ENCODE measurements around the gene CCDC85C.

Gene CCDC85C

DNA sequence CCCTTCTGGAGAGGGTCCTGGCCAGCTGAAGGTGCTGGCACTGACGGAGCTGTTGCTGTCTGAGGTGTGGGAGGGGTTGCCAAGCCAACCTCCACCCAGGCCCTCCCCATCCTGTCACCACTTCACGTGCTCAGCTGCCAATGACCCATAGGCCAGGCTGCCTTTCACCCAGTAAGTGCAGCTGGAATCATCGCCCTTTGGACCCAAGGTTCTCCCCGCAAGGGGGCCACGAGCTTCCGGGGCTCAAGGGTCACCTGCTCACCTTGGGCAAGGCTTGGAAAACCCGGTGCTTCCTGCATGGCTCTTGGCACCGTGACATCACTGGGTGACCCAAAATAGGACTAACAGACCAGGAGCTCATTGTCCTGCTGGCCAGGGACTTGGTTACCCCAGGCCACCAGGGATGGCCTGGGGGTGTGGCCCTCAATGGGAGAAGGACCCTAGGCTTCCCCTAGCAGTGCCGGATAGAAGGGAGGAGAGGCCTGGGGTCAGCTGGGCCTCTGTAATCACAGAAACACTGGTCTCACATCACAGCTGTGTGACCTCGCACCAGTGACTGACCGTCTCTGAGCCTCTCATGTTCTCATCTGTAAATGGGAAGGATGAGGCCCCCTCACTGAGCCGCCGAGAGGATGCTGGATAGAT, 51.3 kb downstream of the CCDC85C start:
- no peak for DNase-seq

DNA sequence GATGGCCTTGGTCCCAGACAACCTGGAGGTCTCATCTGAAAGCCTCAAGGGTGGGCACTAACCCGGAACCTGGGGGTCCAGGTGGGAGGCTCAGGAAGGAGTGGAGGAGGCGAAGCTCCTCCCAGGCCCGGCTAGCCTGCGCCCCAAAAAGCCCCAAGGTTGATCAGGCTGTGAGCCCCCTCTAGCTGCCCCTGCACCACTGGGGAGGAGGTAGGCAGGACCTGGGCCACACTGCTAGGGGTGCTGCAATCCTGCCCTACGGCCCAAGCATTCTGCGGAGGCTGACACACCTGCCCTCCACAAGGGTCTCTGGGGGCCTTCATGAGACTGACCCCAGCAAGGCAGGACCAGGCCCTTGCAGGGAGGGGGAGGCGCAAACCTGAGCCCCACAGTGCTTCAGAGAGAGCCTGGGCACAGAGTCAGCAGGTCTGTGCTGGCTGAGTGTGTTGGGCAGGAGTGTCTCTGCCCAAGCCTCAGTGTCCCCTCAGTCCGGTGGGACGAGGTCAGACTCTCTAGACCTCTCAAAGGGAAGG, 51.9 kb downstream of the CCDC85C start:
- no peak for DNase-seq

DNA sequence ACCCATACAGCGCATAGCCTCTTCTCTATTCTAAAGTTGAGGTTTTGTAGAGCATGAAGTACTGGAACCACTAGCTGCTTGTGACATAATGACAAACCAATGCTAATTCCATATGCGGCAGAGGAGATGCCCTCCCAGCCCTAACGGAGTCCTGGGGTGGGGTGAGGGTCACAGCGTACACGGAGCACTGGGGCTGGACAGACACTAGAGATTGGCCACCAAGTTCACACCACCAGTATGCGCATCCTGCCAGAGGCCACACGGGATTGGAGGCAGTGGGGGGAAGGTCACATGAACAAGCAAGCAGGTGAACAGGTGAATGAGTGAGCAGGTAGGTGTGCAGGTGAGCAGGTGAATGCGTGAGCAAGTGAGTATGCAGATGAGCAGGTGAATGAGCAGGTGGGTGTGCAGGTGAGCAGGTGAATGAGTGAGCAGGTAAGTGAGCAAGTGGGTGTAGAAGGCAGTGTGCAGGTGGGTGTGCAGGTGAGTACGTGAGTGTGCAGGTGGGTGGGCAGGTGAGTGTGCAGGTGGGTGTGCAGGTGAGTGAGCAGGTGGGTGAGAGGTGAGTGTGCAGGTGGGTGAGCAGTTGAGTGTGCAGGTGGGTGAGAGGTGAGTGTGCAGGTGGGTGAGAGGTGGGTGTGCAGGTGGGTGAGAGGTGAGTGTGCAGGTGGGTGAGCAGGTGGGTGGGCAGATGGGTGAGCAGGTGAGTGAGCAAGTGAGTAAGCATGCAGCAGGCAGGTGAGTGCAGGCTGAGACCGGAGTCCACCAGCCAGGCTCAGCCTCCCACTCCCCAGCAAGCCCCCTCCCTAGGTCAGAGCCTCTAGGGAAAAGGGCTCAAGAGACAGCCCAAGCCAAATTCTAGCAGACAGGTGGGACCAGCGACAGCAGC, 52.7 kb downstream of the CCDC85C start:
- DNase-seq, result no peak

DNA sequence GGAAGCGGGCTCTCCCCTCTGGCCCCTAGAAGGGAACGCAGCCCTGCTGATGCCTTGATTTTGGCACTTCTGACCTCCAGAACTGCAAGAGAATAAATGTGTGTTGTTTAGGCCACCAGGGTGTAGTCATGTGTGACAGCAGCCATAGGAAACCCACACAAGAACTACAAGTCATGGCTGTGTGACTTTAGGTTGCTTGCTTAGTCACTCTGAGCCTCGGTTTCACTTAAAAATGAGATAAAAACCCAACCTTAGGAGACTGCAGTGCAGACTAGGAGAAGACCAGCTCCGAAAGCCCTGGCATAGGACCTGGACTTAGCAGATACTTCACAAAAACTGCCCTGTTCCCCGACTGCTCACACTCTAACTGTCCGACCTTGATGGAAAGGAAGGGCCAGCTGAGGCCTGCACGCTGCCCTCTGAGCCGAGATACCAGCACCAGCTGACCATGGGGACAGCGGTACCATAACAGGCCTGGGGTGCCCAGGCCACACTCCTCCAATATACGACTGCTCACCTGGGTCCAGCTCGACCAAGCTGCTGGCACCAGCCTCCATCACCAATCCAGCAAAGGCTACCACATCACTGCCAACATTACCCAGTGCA, 53.5 kb downstream of the CCDC85C start:
- no peak for DNase-seq

DNA sequence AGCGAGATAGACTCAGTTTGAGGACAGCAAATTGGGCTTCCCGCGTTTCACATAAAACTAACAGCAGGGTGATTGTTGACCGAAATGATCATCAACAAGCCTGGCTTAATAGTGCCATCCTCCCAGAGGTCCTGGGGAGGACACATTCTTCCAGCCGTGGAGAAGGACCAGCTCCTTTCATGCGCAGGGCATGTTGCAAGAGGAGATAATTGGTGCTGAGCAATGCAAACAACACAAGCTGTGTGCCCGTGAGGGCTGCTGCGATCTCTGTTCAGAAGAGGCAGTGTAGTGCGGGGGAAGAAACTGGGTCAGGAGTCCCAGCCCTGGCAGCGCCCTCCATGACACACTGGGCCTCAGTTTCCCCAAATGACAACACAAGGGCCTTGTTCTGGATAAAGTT, 54.3 kb downstream of the CCDC85C start:
- DNase-seq, result no peak

DNA sequence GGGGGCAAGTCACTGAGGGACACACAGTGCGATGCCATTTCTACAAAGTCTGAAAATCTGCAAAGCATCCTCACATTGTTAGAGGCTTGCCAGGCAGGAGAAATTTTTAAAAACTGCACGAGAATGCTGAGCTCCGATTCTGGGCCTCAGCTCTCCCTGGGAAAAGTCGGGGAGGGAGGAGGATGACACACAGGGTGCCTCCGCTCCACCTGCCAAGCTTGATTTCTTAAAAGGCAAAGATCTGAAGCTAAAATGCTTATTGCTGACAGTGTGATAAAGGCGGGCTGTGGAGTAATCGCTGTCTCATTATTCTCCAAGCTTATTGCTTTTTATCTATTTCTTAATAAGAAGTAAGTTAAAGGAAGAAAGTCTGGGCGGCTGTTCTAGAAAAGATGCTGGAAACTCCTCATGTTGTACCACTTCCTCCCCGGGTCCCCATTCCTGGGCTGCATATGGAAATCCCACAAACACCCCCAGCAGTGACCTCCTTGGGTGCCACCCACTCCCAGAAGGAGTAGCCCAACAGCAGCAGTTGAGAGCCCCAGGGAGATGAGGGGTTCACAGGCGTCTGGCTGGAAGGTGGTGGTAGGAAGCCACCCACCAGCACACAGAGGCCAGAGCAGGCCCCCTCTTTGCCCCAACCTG, 55.0 kb downstream of the CCDC85C start:
- no peak for DNase-seq

DNA sequence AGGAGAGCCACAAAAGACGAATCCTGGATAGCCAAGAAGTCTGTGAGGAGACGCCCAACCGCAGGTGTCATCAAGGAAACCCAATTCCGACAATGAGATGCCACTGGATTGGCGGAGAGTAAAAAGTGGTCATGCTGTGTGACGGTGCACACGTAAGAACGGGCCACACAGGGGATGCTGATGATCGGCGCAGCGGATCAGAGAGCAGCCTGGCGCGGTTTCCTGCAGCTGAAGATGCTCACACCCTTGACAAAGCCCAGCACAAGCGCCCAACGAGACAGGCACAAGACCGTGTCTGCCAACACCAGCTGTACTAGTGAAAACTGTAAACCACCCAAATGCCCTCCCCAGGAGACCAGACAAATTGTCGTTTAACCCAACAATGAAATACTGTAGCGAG, 55.8 kb downstream of the CCDC85C start:
- DNase-seq, result no peak

DNA sequence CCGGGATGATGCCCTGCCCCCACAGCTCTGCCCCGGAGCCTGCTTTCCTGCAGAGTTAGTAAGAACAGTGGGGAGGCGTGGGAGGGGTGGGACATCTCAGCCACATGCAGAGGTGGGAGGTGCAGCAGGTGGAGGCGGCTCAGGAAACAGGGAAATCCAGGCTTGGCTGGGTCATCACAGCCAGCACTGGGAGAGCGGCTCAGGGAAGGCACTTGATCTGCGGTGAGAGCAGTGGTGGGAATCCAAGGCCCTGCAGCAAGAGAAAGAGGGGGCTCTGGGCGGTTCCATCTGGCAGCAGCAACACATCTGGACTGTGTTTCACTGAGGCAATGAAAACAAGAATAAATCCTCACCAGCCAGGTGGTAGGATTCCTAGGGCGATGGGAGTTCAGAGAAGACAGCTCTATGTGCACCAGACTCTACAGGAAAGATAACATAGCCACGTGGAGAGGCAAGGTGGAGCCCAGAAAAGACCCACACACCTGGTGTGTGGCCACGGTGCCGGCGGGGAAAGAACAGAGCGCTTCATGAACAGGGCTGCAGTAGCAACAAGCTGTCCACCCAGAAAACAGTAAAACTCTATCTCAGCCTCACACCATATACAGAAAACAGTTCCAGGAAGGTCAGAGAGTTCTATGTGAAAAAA, 57.6 kb downstream of the CCDC85C start:
- peak; percentile 45 for DNase-seq

DNA sequence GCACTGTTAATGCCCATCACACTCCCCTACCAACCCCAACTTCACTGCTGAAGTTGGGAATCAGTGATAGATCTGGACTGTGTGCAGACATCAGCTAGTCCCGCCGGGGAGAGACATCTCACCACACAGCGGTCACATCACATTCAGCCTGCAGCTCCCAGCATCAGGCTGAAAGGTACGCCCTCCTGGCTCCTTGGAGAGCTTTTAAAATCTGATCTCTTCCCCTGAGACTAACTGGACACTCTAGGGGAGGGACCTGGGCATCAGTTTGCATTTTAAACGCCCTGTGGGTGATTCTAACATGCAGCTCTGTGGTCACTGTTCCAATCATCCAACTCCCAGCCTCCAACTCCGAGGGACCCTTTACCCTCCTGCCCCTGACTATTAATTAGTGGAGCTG, 58.4 kb downstream of the CCDC85C start:
- no peak for DNase-seq

DNA sequence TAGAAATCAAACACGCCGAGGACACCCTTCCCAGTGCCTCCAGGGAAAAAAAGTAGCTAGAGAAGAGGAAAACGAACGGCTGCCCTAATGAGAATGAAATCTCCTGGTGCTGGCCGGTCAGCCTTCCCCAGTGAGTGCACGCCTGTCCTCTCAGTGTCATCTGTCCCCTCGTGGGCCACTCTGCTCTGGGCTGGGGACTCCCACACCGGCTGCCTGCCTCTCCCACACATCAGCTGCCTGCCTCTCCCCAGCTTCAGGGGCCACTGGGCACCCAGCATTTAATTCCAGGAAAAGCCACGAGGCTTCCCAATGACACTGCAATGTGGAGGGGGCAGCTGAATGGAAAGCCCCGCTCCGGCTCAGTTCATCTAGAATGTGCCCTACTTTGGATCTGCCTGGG, 59.0 kb downstream of the CCDC85C start:
- no peak for DNase-seq

DNA sequence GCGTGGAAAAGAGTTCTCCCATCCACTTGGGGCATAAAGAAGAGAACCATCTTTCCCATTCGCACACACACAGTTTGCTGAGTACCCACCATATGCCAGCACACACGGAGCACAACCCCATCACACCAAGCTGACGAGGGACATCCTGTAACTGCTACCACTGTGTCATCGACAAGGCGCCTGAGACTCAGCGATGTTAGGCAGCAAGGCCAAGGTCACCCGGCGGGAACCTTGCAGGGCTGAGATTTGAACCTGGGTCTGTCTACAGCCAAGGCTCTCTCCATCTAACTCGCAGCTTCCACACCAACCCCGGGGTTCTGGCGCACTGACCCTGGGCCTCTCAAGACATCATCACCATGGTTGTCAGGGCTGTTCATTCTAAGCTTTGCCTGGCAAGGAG, 60.0 kb downstream of the CCDC85C start:
- no peak for DNase-seq

DNA sequence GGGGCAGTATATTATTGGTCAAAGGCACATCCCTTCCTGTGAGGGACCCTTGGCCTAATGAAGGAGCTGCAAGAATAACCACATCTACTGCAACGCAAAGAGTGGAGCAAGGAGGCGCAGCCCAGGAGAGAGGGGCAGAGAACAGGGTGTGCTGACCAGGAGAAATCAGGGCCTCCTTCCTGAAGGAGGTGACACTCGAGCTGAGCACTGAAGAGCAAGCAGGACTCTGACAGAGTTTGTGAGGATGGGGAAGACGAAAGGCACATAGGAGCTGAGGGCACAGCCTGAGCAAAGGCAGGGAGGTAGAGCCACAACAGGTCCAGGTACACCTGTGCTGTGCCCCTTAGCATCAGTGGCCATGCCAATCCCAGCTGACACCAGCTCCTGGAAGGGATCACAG, 60.6 kb downstream of the CCDC85C start:
- DNase-seq, result no peak

DNA sequence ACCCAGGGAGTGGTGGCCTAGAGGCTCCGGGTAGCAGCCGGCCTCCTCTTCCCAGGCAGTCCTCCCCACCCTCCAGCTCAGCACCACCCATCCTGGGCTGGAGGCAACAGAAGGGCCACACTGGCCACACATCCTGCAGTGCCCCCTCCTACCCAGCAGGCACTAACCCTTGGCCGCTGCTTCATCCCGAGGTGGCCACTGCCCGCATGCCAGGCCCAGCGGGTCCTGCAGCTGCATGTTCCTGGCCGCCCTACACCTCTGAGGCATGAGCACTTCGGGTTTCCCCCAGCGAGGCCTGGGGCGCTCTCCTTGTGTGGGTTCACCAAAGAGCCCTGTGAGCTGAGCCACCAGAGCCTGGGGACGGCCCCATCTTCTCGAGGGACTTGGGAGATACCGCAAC, 61.4 kb downstream of the CCDC85C start:
- DNase-seq, result no peak

DNA sequence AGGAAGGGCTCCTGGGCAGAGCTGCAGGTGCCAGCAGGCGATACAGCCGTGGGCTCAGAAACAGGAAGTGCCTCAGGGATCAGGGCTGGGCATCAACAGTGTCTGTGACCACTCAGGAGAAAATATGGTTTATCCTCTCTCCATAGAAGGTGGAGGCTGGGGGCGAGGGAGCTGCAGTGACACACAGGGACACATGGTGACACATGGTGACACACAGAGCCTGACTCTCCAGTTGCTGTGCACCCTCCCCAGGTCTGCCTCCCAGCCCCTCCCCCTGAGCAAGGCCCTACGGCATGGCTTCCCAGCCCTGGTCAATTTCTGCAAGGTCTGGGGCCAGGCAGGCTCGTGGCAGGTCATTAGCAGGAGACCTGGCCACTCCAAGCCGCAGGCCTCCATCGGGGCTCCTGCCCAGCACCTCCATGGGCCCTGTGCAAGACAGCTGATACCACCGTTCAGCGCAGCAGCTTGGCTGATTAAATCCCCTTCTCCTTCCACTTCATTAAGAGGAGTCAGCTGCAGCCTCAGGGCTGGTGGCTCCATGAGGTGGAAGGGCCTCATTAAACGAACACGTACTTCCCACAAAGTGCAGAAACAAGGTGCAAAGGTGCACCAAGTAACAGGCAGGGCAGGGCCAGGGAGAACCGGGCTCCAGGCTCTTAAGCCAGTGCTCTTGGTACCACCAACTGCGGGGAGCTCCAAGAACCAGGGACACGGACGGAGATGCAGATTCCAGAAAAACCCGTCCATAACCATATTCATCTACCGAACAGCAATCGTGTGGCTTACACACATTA, 62.1 kb downstream of the CCDC85C start:
- no peak for DNase-seq

DNA sequence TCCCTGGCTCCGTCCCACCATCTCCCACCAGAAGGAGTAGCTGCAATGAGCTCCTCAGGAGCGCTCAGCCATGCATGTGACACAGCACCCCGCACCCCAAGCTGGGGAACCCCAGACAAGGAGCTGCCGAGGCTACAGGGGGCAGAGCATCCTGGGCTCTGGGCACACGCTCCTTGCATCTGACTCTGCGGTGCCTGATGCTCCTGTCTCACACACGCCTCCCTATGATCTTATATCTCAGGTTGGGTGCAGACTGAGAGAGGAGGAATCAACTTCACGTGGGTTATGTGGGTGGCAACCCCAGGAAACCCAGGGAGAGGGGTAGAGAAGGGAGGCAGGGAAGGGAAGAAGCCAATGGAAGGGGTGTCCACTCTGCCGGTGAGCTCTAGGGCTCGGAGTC, 62.8 kb downstream of the CCDC85C start:
- no peak for DNase-seq

DNA sequence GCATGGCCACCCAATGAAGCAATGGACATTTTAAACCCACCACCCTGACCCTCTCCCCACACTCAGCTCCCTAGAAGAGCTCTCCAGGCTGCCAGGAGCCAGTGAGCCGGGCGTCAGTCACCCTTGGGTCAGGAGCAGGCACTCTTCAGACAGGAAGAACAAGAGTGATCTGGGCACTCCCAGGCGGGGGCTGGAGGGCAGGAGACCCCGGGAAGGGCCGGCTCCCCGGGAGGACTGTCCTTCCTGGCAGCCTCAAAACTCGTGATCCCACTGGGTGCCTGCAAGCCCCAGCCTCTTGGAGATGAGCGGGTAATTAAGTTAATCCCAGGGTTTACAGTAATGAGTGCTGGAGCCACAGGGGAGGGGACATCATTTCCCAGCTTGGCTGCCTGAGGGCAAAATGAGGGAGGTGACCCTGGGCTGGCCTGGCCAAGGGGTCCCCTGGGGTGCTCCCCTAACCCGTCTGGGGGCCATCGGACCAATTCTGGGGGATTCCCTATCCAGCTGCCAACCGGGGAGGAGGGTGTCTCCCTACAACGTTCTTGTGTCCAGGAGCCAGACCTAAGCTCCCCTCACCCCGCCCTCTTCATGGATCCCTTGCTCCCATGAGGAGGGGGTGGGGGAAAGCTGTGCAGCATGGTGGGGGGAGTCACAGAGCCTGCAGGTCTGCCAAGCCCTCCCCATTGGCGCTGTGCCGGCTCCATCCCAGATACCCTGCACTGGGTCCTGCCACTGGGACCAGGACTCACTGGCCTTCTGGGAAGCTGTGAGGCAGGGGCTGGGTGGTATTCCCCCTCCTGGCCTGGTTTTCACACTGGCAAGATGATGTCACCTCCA, 63.6 kb downstream of the CCDC85C start:
- DNase-seq, result no peak

DNA sequence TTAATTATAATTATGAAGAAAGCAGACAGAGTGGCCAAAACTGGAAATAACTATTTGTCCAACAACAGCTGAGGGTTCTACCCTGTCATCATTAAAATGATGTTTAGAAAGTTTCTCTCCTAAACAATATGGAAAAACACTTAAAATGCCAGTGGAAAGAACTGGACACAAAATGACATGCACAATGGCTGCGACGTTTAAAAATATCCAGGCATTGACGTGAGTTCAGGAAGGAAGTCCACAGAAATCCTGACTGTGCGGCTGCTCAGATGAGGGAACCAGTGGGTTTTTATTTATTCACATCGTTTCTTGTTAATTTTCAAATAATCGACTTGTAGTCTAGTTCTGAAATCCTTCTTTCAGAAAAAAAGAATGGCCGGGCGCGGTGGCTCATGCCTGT, 64.5 kb downstream of the CCDC85C start:
- DNase-seq, result no peak

DNA sequence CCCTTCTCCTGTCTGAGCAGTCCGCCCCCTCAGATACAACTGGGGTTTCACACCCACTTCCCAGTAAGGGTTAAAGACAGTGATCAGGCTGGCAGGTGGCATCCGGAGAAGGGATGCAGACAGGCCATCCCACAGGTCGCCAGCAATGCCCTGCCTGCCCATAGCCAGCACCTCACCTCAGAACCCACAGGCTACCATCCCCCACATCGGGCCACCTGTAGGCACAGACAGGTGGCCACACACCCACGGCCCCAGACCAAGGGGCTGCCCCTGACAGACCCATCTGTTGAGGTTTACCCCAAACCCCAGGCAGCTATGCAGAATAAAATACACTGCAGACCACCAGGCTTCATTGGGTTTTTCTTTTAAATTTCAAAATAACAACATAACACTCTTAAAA, 65.3 kb downstream of the CCDC85C start:
- no peak for DNase-seq

DNA sequence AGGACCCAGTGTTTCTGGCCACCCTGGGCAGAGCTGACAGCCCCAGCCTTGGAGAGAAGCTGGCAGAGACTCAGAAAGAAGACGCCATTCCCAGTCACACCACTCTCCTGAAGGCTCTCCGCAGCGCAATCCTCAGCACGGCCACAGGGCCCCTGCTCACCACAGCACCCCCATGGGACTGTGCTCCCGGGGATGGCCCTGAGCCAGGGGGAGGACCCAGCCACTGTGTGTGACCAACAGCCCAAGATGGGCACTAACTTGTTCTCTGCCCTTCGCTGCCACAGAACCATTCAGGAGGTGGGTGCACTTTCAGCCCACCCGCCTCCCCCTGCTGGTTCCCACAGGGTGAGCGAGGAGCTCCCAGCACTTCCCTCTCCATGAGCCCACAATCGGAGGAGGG, 65.7 kb downstream of the CCDC85C start:
- no peak for DNase-seq

DNA sequence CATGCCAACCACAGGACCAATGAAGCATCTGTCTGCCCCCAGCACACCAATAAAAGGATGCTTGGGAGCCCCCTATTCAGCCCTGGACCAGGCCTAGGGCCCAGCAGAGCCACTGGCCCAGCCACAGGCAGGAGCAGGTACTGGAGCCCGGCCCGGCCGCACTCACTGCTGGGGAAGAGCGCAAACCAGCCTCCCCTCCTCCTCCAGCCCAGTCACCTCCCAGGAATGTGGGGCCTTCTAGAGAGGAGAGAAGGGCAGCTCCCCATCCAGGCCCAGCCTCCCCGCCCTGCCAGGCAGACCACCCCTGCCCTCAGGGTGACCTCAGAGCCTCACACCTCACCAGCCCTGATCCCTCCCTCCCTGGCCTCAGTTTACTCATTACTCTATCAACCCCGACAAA, 66.6 kb downstream of the CCDC85C start:
- DNase-seq, result no peak

Data from NCI-H2171 (cell line).